ENCODE data around the gene AAK1.

GRCh38 chr2:69553991-69554390 lies 89.5 kb downstream of the AAK1 start:
- TF ChIP-seq CTCF (IDR thresholded peaks at IDR 0.05) (no peak), POLR2A (IDR thresholded peaks at IDR 0.05) (no peak)
